Activated CD4-positive, alpha-beta T cell treated with anti-CD3 and anti-CD28 coated beads, Interleukin-2, amount 50 U/mL, for 4 hours (primary cell): Measurements from ENCODE around the gene STMN3.
"Not testable (repeated sequence)": the region's sequence is repeated elsewhere in the genome, so short reads cannot be mapped to it uniquely, and the experiment has no call there.

Experiments used
- DNase-seq, 2 experiments: peaks; one replicate each; pipeline ENCODE4 v3.0.0-alpha.2; 2020

Gene STMN3

DNA sequence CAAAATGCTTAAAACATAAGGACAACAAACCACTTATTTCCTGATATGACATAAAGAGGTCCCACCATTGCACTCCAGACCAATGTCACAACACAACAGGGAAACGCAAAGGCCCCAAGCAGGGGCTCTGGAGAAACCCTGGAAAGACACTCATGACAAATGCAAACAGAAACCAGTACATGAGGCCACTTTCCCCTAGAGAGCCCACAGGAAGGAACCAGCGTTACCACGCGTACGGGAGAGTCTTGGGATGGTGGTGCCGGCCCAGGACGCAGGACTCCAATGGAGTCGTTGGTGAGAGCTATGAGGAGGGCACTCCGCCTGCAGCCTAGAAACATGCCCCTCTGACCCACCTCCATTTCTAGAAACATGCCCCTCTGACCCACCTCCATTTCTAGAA lies 46.5 kb downstream of the STMN3 start:
- no peak for DNase-seq

DNA sequence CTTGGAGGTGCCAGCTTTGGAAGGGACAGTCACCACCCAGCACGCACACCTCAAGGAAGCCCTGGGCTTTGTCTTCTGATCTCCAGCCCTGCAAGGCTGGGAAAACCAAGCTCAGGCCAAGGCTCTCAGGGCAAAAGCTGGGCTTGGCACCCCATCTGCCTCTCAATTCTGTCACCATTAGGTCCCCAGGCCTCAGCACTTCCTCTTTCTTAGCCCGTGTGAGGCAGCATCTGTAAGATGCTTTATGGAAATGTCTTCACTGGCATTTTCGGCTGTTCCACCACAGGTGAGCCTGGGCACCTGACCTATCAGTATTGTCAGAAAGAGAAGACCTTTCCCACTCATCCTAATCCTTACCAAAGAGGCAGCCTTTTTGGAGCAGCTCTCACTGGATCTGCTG lies 50.9 kb downstream of the STMN3 start:
- DNase-seq: no peak

DNA sequence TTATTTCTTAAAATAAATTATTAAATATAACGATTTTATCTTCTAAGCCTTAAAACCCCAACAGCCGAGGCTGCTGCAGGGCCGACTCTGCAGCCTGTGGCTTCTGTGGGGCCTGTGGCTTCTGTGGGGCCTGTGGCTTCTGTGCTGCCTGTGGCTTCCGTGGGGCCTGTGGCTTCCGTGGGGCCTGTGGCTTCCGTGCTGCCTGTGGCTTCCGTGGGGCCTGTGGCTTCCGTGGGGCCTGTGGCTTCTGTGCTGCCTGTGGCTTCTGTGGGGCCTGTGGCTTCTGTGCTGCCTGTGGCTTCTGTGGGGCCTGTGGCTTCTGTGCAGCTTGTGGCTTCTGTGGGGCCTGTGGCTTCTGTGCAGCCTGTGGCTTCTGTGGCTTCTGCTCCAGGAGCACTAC lies 51.5 kb downstream of the STMN3 start:
- not testable (repeated sequence) for DNase-seq

DNA sequence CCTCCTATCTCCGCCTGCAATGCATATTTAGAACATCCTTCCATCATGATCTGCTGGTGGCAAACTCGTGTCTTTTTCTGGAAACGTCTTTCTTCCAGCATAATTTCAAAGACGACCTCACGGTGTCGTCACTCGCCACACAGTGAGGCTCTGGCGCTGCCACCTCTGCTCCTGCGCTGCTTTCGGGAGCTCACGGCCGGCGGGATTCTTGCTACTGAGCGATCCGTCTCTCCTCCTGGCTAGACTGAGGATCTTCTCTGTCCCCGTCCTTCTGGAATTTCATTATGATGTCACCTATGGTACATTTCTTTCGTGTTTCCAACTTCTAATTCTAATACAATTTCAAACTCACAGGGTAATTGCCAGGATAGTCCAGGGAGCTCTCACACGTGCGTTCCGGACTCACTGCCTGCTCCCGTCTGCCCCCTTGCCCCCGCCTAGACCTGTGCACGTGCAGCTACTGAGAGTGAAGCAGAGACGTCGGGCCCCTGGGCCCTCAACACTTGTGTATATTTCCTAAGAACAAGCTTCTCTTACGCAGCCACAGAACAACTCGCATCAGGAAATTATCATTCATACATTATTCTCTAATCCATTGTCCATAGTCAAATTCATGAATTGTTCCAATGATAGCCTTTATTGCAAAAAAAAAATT lies 53.7 kb downstream of the STMN3 start:
- DNase-seq: no peak

DNA sequence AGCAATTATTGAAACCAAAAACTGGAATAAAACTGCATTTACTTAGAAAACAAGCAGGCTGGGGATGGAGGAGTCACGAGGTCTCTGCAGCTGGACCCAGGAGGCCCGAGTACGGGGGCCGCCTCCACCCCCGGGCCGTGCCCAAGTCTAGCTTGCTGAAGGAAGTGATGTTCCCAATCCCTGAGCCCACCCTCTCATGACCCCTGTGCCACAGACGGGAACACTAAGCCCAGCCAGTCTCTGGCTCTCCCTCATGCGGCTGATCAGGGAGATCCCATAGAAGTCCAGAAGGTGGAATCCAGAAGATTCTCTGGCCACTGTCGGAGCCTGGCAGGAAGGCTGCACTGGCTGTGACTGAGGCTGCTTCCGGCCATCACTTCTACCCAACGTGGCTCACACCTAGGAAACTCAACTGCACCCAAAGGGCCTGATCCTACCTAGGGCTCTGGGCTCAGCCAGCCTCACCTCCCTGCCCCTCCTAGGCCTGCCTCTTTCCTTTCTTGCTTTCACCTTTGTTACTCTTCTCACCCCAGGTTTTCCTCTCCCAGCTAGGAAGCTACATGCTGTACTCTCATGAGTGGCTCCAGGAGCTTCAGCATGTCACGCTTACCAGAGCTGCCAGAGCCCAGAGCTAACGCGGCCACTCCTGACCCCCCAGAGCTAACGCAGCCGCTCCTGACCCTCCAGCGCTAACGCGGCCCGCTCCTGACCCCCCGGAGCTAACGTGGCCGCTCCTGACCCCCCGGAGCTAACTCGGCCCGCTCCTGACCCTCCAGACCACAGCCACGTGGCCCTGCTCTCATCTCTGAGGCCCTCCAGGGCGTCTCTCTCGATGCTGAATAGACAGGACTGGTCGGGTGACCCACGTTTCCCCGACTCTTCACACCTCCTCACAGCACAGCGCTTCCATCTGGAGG lies 54.5 kb downstream of the STMN3 start:
- DNase-seq: no peak

DNA sequence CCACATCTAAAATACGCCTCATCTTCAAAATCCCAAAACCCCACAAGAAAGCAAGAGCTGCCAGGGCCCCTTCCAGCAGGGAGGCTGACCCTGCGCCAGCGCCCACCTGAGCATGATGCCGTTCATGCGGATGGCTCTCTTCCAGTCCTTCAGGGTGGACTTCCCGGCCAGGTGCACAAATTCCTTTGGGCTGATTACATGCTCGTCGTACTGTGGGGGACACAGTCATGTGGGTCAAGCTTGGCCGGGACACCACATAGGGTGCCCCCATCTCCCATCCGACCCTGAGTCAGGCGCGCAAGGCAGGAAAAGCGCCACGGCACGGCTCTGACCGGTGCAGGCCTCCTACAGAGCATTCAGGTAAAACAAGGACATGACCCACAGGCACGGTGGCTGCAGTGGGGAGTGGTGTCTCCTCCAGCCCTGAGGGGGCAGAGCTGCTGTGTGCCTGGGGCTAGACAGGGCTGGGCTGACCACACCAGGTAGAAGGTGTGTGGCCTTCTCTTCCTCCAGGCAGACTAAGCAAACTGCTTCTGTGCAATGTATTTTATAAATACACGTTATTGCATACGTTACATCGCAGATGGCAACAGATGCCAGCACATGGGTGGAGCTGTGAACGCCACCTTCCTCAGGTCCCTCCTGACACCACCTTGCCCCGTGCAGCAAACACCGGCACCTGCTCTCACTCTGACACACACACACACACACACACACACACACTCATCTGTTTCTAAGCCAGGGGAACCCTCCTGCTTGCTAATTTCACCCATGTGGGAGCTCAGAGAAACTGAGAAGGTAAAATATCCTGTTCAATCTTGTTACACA lies 55.4 kb downstream of the STMN3 start:
- no peak for DNase-seq

DNA sequence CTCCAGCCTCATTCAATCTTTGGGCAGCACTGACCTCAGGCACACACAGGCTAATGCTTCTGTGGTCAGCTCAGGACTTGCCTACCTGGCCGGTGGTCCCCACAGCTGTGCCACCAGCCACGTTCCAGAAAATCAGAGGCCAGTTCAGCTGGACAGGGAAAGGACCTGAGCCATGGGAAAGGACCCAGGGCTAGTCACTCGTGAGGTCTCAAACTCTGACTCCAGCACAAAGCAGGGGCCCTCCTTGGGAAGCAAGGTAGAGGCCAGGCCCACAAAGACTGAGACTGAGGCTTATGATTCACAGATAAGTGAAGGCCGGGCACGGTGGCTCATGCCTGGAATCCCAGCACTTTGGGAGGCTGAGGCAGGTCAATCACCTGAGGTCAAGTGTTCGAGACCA lies 56.8 kb downstream of the STMN3 start:
- DNase-seq: no peak

DNA sequence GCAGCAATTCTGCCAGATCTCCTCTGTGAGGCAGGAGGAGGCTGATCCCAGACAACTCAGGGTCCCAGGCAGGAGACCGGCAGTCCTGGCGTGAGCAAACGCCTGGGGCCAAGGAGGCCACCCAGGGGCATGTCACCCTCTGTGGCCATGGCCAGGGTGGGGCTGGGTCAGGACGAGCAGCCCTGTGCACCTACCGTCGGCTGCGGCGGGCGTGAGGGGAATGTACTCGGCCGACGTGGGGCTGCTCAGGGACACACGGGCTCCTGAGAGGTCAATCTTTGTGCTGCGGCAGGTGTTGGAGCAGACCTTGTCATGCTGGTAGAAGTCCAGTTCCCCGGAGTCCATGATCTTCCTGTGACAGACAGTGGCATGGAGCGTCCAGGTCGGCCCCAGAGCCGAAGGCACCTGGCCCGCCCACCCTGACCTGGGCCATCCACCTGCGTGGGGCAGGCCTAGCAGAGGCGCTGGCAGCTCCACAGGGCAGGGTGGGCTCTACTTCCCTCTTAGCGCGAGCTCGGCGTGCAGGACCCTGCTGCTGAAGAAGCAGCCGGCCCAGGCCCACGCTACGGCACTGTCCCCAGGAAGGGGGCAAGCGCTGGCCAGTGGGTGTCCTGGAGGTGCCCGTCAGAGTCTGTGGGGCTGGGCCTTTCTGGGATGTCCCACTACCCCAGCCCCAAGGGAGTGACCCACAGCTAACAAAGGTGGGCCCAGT lies 57.7 kb downstream of the STMN3 start:
- no peak for DNase-seq

DNA sequence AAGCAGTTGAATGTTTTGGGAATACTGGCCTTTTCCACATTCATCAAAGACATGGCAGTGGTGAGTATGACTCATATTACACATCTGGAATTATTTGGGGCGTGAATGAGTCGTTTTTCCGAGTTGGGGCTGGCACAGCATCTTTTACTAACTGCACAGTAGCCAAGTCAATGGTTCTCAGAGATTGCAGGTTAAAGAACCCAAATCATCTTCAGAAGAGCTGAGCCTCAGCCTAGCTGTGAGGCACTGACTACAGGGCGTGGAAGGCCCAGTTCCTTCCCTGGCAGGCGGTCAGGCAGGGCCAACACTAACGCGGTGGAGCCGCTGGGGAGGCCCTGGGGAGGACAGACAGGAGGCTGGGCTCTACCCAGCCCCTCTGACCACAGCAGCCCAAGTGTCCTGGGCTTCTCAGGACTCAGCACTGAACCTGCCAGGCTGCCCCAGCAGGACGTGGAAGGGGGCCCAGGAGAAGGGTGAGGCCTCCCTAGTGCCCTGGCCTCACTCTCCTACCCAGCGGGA lies 59.1 kb downstream of the STMN3 start:
- no peak for DNase-seq

DNA sequence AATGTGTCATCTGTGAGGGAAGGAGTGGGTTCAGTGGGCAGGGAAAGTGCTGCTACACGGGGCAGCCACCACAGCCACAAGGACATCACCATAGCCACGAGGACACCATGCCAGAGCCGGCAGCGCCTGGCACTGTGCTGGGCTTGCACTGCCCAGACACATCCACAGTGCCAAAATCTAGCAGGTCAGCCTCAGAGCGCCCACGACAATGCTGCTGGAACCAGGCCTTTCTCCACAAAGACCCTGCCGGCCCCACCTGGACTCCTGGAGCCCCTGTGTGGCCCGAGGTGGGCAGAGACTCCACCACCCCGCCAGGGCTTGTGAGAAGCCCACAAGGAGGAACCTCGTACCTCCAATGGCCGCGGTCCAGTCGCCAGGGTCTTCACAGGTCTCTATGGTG lies 60.6 kb downstream of the STMN3 start:
- DNase-seq: no peak

DNA sequence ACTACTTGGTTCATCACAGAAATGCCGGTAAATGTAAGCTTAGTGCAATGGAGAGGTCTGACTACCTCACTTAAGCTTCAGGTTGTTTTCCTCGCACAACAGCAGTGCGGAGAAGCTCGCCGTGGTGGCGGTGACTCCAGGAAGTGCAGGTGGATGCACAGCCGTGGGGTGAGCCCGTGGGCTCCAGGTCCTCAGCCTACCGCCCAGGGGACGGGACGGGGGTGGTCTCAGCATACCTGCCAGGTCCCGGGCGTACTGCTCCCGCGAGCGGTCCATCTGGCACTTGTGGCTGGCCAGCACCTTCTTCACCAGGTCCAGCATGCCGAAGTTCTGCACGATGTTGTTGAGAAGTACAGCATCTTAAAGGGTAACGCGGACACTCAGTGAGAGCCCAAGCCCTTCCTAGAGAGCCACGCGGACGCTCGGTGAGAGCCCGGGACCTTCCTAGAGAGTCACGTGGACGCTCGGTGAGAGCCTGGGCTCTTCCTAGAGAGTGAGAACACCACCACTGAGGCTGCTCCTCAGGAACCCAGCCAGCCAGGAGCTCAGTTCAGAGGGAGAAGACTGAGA lies 61.4 kb downstream of the STMN3 start:
- no peak for DNase-seq

DNA sequence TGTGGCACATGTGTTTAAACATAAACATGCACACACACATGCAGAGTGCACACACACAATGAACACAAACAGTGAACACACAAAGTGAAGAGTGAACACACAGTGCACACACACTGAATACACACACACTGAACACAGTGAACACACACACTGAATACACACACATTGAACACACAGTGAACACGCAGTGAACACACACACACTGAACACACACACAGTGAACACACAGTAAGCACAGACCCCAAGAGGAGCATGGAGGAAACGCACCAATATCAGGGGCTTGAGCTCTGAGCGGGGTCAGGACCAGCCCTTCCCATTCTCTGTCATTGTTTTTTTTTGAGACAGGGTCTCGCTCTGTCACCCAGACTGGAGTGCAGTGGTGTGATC lies 62.1 kb downstream of the STMN3 start:
- no peak for DNase-seq

DNA sequence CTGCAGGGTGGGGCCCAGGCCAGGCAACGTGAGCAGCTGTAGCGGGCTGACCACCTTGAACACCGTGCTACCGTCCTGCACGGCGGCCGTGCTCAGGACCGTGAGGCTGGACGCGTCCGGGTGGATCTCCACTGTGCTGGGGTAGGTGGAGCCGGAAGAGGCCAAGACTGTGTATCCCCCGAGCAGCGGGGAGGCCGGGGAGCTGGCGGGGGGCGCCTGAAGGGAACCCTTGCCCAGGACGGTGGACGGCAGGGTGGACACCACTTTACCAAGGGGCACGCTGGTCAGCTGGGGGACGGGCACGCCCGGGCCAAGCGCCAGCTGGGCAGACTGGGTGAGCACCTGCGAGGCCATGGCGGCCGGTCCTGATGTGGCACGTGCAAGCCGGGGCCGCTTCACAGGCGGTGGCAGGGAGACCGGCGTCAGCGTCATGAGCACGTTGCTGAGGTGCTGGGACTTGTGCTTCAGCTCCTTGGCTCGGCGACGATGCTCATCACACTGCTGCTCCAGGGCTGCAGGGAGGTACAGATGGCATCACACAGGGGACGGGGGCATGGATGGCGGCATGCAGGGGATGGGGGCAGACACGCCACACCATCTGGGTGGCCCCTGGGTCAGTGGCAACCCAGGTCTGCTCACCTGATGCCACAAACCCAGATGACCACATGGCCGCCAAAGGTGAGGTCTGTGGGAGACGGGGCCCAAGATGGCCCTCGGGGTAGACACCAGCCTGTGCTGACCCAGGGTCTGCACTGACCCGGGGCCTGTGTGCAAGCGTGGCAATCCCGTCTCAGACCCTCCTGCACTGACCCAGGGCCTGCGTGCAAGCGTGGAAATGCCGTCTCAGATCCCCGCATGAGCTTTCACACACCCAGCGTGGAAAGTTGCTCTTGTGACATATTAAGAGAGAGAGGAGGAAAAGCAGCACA lies 62.7 kb downstream of the STMN3 start:
- no peak for DNase-seq
